Upper lobe of left lung (tissue), 4 donors: ENCODE results near the gene GMDS.

Experiments used
- POLR2A ChIP-seq, 4 donors: fragments of 450-650 bp; IDR thresholded peaks; one replicate each; pipeline ENCODE4 v1.5.1; 2016 to 2017; ENCODE audit warnings: antibody characterized with exemption in 4 of 4, mild to moderate bottlenecking in 2 of 4
- POLR2AphosphoS5 ChIP-seq, 2 donors: sonication (generic); formaldehyde crosslinking; IDR thresholded peaks; one replicate each; pipeline ENCODE4 v1.5.1; 2017; ENCODE audit warnings: antibody characterized with exemption in 2 of 2
- TF ChIP-seq, protein P1 (sequence below), 6 experiments: fragments of 450-650 bp in 4 of 6; fragments of 200-600 bp in 2 of 6; sonication (generic) in 2 of 6; IDR thresholded peaks; one replicate each; pipeline ENCODE4 v1.5.1; 2016 to 2019; ENCODE audit warnings: antibody characterized with exemption in 6 of 6

DNA sequence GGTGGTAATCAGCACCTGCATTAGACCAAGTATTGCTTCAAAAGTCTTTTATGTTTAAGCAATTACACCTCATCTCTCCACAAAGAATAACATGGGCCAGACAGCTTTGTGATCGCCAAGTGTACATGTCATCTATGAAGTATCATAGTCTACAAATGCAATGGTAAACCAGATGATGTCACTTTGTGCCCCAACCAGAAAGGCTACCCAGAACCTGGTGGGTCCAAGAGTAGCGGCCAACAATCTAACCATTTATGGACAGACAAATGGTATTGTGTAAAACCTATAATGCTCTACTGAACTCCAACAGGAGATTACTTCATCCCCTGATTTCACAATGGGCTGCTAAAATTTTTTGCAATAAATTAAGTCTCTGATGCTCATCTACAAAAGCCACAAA lies 295.9 kb downstream of the GMDS start:
- TF ChIP-seq POLR2AphosphoS5 (IDR thresholded peaks at IDR 0.05) = no peak
- TF ChIP-seq, protein P1, sequence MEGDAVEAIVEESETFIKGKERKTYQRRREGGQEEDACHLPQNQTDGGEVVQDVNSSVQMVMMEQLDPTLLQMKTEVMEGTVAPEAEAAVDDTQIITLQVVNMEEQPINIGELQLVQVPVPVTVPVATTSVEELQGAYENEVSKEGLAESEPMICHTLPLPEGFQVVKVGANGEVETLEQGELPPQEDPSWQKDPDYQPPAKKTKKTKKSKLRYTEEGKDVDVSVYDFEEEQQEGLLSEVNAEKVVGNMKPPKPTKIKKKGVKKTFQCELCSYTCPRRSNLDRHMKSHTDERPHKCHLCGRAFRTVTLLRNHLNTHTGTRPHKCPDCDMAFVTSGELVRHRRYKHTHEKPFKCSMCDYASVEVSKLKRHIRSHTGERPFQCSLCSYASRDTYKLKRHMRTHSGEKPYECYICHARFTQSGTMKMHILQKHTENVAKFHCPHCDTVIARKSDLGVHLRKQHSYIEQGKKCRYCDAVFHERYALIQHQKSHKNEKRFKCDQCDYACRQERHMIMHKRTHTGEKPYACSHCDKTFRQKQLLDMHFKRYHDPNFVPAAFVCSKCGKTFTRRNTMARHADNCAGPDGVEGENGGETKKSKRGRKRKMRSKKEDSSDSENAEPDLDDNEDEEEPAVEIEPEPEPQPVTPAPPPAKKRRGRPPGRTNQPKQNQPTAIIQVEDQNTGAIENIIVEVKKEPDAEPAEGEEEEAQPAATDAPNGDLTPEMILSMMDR (IDR thresholded peaks at IDR 0.05) = no peak
- TF ChIP-seq POLR2A (IDR thresholded peaks at IDR 0.05) = no peak
